ENCODE data around the gene CLIP4.

GRCh38 chr2:29160184-29160583, 45.0 kb downstream of the CLIP4 start:
- TF ChIP-seq GABPA (IDR thresholded peaks at IDR 0.05; ENCODE audit: low read depth), result no peak
- TF ChIP-seq CTCF (IDR thresholded peaks at IDR 0.05), result no peak
- no peak for TF ChIP-seq MXI1 (IDR thresholded peaks at IDR 0.05; ENCODE audit: low read depth, low read length)
- no peak for TF ChIP-seq EZH2phosphoT487 (IDR thresholded peaks at IDR 0.05; ENCODE audit: borderline replicate concordance, low read depth)
- no peak for TF ChIP-seq RAD21 (IDR thresholded peaks at IDR 0.05; ENCODE audit: low read length)
- TF ChIP-seq REST (IDR thresholded peaks at IDR 0.05; ENCODE audit: low read depth, low read length), result no peak
- no peak for TF ChIP-seq SIN3A (IDR thresholded peaks at IDR 0.05; ENCODE audit: borderline replicate concordance, low read depth, low read length)
- TF ChIP-seq TAF1 (IDR thresholded peaks at IDR 0.05; ENCODE audit: borderline replicate concordance, low read depth, low read length), result no peak
- TF ChIP-seq ELF1 (IDR thresholded peaks at IDR 0.05), result no peak
- TF ChIP-seq TEAD4 (IDR thresholded peaks at IDR 0.05; ENCODE audit: borderline replicate concordance, insufficient read depth), result no peak

Data from SK-N-SH (cell line).